NCI-H1436 treated with DMSO at 0.1 percent for 48 hours (cell line): Measurements from ENCODE around the gene TEX51.

Source experiments
- DNase-seq: peaks from one replicate; lab custom pipeline; 2025; lab: John Stamatoyannopoulos, UW

TEX51 gene

GRCh38 chr2:126898636-126899035 lies at the start of gene TEX51:
TSS of gene TEX51 (plus strand) at chr2:126898890. CDS start at chr2:126898919, 29 bp downstream.
- DNase-seq, result no peak

- no peak for DNase-seq
These were observed 49.6 kb upstream of the TEX51 start for GRCh38 chr2:126849054-126849453.

GRCh38 chr2:126849486-126849885 lies 49.2 kb upstream of the TEX51 start:
- DNase-seq, result no peak

GRCh38 chr2:126849991-126850535 lies 48.6 kb upstream of the TEX51 start:
- DNase-seq, result no peak

GRCh38 chr2:126850940-126851339 lies 47.8 kb upstream of the TEX51 start:
- no peak for DNase-seq

GRCh38 chr2:126851756-126852155 lies 46.9 kb upstream of the TEX51 start:
- no peak for DNase-seq

- DNase-seq, result no peak
These were observed 46.3 kb upstream of the TEX51 start for GRCh38 chr2:126852361-126852760.

GRCh38 chr2:126855606-126856005 lies 43.1 kb upstream of the TEX51 start:
- no peak for DNase-seq

GRCh38 chr2:126856403-126856802 lies 42.3 kb upstream of the TEX51 start:
- DNase-seq, result no peak

GRCh38 chr2:126857502-126857901 lies 41.2 kb upstream of the TEX51 start:
- DNase-seq, result no peak

GRCh38 chr2:126858013-126858412 lies 40.7 kb upstream of the TEX51 start:
- DNase-seq, result no peak

GRCh38 chr2:126858436-126858835 lies 40.3 kb upstream of the TEX51 start:
- DNase-seq, result no peak

- no peak for DNase-seq
These were observed 39.7 kb upstream of the TEX51 start for GRCh38 chr2:126858991-126859390.

- DNase-seq, result no peak
These were observed 39.1 kb upstream of the TEX51 start for GRCh38 chr2:126859631-126860030.

GRCh38 chr2:126860385-126860784 lies 38.3 kb upstream of the TEX51 start:
- no peak for DNase-seq

GRCh38 chr2:126862730-126863129 lies 36.0 kb upstream of the TEX51 start:
- DNase-seq, result no peak

- no peak for DNase-seq
These were observed 35.2 kb upstream of the TEX51 start for GRCh38 chr2:126863336-126864015.

- no peak for DNase-seq
These were observed 33.8 kb upstream of the TEX51 start for GRCh38 chr2:126864861-126865260.

- no peak for DNase-seq
These were observed 32.2 kb upstream of the TEX51 start for GRCh38 chr2:126866451-126866850.

GRCh38 chr2:126874961-126875360 lies 23.7 kb upstream of the TEX51 start:
- DNase-seq, result no peak

GRCh38 chr2:126876631-126877030 lies 22.1 kb upstream of the TEX51 start:
- DNase-seq, result no peak

- no peak for DNase-seq
These were observed 21.6 kb upstream of the TEX51 start for GRCh38 chr2:126877041-126877440.

- DNase-seq, result no peak
These were observed 20.7 kb upstream of the TEX51 start for GRCh38 chr2:126877861-126878565.
